HepG2 (cell line): Measurements from ENCODE around the gene PSMG1. TPM values are rescaled to one million over a fixed set of nuclear protein-coding genes. Genes with fewer than 3 reads are reported as not detected.

Experiments used
- ATAC-seq: fragments of 200-7000 bp; cut with Tn5 transposase; 3 replicates; pipeline ENCODE4 v1.9.1; 2020; ENCODE audit warnings: mild to moderate bottlenecking, moderate library complexity
- BruUV-seq: library from RNA; stranded (reverse); fragments of 400-500 nt; replicated peaks from 2 replicates; lab custom pipeline; 2021; lab: Mats Ljungman, UMichigan
- CTCF ChIA-PET: fragments of 300-600 bp; formaldehyde crosslinking; extraction: SDS; loops from one replicate; lab custom pipeline; 2021; ENCODE audit warnings: low total read pairs, inconsistent platforms, low intra/inter-chr PET ratio; lab: Yijun Ruan, JAX
- POLR2A ChIA-PET: fragments of 350-600 bp; sonication (Branson Sonifier 250); formaldehyde crosslinking; loops from one replicate; lab custom pipeline; 2020; ENCODE audit warnings: antibody characterized with exemption, inconsistent platforms; lab: Yijun Ruan, JAX
- DNase-seq: peaks from one replicate; pipeline ENCODE4 v3.0.0-alpha.2; 2015; ENCODE audit warnings: low spot score
- FAIRE-seq: peaks from 3 replicates; lab custom pipeline; 2011; peaks lifted over from hg19 to GRCh38; lab: Jason Lieb, UNC
- H2AFZ ChIP-seq: one replicate; pipeline ENCODE4 v1.6.1; 2011; ENCODE audit warnings: low read length, inconsistent platforms
- H3K27ac ChIP-seq: fragments of 300-600 bp; 3 replicates; pipeline ENCODE4 v1.8.0; 2011; ENCODE audit warnings: mixed run types, mild to moderate bottlenecking, mixed read lengths, low read length, inconsistent platforms; ENCODE audit not compliant: insufficient read depth; ENCODE audit errors: extremely low read length
- H3K27me3 ChIP-seq, 2 experiments: fragments of 200-600 bp in 1 of 2; 2 replicates in 1 of 2; 3 replicates in 1 of 2; pipeline versions ENCODE4 v1.6.0 to v1.8.0; 2011; ENCODE audit warnings: low read length in 2 of 2, mild to moderate bottlenecking in 2 of 2, moderate library complexity in 2 of 2, inconsistent platforms in 1 of 2; ENCODE audit not compliant: insufficient read depth in 2 of 2, control insufficient read depth in 1 of 2
- H3K36me3 ChIP-seq, 2 experiments: fragments of 200-600 bp in 1 of 2; replicated peaks in 1 of 2; 2 replicates in 1 of 2; 3 replicates in 1 of 2; pipeline versions ENCODE4 v1.5.1 to v1.8.0; 2011; ENCODE audit warnings: low read length in 2 of 2, inconsistent platforms in 1 of 2; ENCODE audit not compliant: insufficient read depth in 2 of 2, control insufficient read depth in 1 of 2
- H3K4me1 ChIP-seq: 2 replicates; pipeline ENCODE4 v1.5.1; 2012; ENCODE audit warnings: low read length, inconsistent platforms; ENCODE audit not compliant: insufficient read depth
- H3K4me2 ChIP-seq: 2 replicates; pipeline ENCODE4 v1.6.0; 2011; ENCODE audit warnings: low read depth, low read length, inconsistent platforms
- H3K4me3 ChIP-seq, 3 experiments: fragments of 200-600 bp in 1 of 3; sonication (generic), shearing (Covaris generic) in 1 of 3; replicated peaks in 1 of 3; 2 replicates each; pipeline ENCODE4 v1.5.1; 2011 to 2016; ENCODE audit warnings: low read length in 3 of 3, inconsistent platforms in 2 of 3, low read depth in 2 of 3, mild to moderate bottlenecking in 2 of 3, control low read depth in 1 of 3, mixed read lengths in 1 of 3; ENCODE audit not compliant: insufficient read depth in 1 of 3
- H3K79me2 ChIP-seq: one replicate; pipeline ENCODE4 v1.6.1; 2011; ENCODE audit warnings: low read length, inconsistent platforms; ENCODE audit not compliant: insufficient read depth
- H3K9ac ChIP-seq: 2 replicates; pipeline ENCODE4 v1.6.0; 2011; ENCODE audit warnings: mild to moderate bottlenecking, low read depth, low read length, inconsistent platforms; ENCODE audit not compliant: insufficient read depth
- H3K9me3 ChIP-seq: 2 replicates; pipeline ENCODE4 v1.5.1; 2012; ENCODE audit warnings: mild to moderate bottlenecking, low read length
- H4K20me1 ChIP-seq: 2 replicates; pipeline ENCODE4 v1.6.0; 2011; ENCODE audit warnings: inconsistent platforms, mild to moderate bottlenecking, low read length, moderate library complexity; ENCODE audit not compliant: insufficient read depth
- ARNT ChIP-seq: fragments of 450-650 bp; IDR thresholded peaks from 2 replicates; pipeline ENCODE4 v1.6.1; 2017
- FLYWCH1 ChIP-seq: sonication (generic); formaldehyde crosslinking; IDR thresholded peaks from 2 replicates; pipeline ENCODE4 v1.8.1; 2023; ENCODE audit warnings: mild to moderate bottlenecking, missing genetic modification reagents
- HNRNPL ChIP-seq: fragments of 200-400 bp; formaldehyde crosslinking; IDR thresholded peaks from 2 replicates; pipeline ENCODE4 v1.6.1; 2017; ENCODE audit warnings: mild to moderate bottlenecking, low read depth, low read length
- HOXA3 ChIP-seq: sonication (generic); formaldehyde crosslinking; IDR thresholded peaks from 2 replicates; pipeline ENCODE4 v1.5.0; 2020; ENCODE audit warnings: missing genetic modification reagents
- HOXA9 ChIP-seq: sonication (generic); formaldehyde crosslinking; IDR thresholded peaks from 2 replicates; pipeline ENCODE4 v1.8.1; 2022; ENCODE audit warnings: missing genetic modification reagents, mild to moderate bottlenecking, moderate library complexity, borderline replicate concordance
- PHF5A ChIP-seq: IDR thresholded peaks from one replicate; pipeline ENCODE4 v1.6.1; 2018; ENCODE audit warnings: low read depth, missing genetic modification reagents; ENCODE audit not compliant: unreplicated experiment
- RAD21 ChIP-seq: fragments of 450-650 bp; formaldehyde crosslinking; IDR thresholded peaks from 2 replicates; pipeline ENCODE4 v1.5.0; 2020; ENCODE audit warnings: mild to moderate bottlenecking
- SRF ChIP-seq: IDR thresholded peaks from 2 replicates; pipeline ENCODE4 v1.6.1; 2011; ENCODE audit warnings: mild to moderate bottlenecking, low read depth, low read length, moderate library complexity
- TRIM24 ChIP-seq: sonication (generic); formaldehyde crosslinking; IDR thresholded peaks from 2 replicates; pipeline ENCODE4 v1.8.0; 2022; ENCODE audit warnings: mild to moderate bottlenecking, missing genetic modification reagents
- ZNF713 ChIP-seq: sonication (generic); formaldehyde crosslinking; IDR thresholded peaks from 2 replicates; pipeline ENCODE4 v1.4.0; 2020; ENCODE audit warnings: mild to moderate bottlenecking, missing genetic modification reagents
- ZNF782 ChIP-seq: sonication (generic); formaldehyde crosslinking; IDR thresholded peaks from 2 replicates; pipeline ENCODE4 v1.4.0; 2020; ENCODE audit warnings: missing genetic modification reagents, mild to moderate bottlenecking, borderline replicate concordance
- ZNF891 ChIP-seq: sonication (generic); formaldehyde crosslinking; IDR thresholded peaks from 2 replicates; pipeline ENCODE4 v1.5.0; 2020; ENCODE audit warnings: mild to moderate bottlenecking, missing genetic modification reagents
- WGBS: methylation state at CpG from one replicate; pipeline ENCODE4 v1.1.6; 2017; ENCODE audit warnings: low lambda C conversion rate; 5-methylcytosine and 5-hydroxymethylcytosine counted together
- in situ Hi-C: cut with HindIII; loops from 2 replicates; pipeline ENCODE4 v1.10.0; 2017; ENCODE audit warnings: low pct_unique_long_range_greater_than_20kb; ENCODE audit not compliant: extremely low pct_ligation_motif_present
- intact Hi-C: fragments of 100-400 bp; cut with micrococcal nuclease; formaldehyde crosslinking; loops from one replicate; pipeline ENCODE4 v1.10.0; 2022; ENCODE audit not compliant: unreplicated experiment
- polyA plus RNA-seq, 8 experiments: library from polyadenylated mRNA; depleted of rRNA in 3 of 8; stranded (reverse) in 7 of 8; unstranded in 1 of 8; fragments of >200 nt; fragmentation: Illumina TruSeq in 4 of 8; extraction: Trizol in 4 of 8; gene quantifications; 2 replicates each; pipeline versions ENCODE4 v1.2.1 to v1.2.3, GENCODE V29; 2011 to 2016; ENCODE audit warnings: low read depth in 4 of 8, missing spikeins in 1 of 8, mixed read lengths in 1 of 8; ENCODE audit not compliant: insufficient read depth in 1 of 8
- total RNA-seq, 5 experiments: library from RNA; depleted of rRNA; stranded (reverse); fragments of >200 nt; fragmentation: Illumina TruSeq; extraction: Trizol; gene quantifications; 2 replicates each; pipeline ENCODE4 v1.2.3, GENCODE V29; 2016; ENCODE audit warnings: low read depth in 1 of 5
- TF ChIP-seq, protein P1 (sequence below): sonication (generic); formaldehyde crosslinking; IDR thresholded peaks from 2 replicates; pipeline ENCODE4 v1.8.1; 2023; ENCODE audit warnings: mild to moderate bottlenecking, missing genetic modification reagents
- TF ChIP-seq, protein P2 (sequence below): sonication (generic); formaldehyde crosslinking; IDR thresholded peaks from 2 replicates; pipeline ENCODE4 v1.4.0; 2020; ENCODE audit warnings: missing genetic modification reagents
- TF ChIP-seq, protein P3 (sequence below): sonication (generic); formaldehyde crosslinking; IDR thresholded peaks from 2 replicates; pipeline ENCODE4 v1.4.0; 2020; ENCODE audit warnings: low read depth, missing genetic modification reagents
- TF ChIP-seq, protein P4 (sequence below): sonication (generic); formaldehyde crosslinking; conservative IDR thresholded peaks from 2 replicates; pipeline ENCODE4 v1.4.0; 2020; ENCODE audit warnings: mild to moderate bottlenecking, missing genetic modification reagents, moderate library complexity

The PSMG1 gene
- total and polyA plus RNA-seq, 2 of the 13 experiments (the other 11 are each of a cell fraction or from before 2014, with no cell fraction given), result 63.6 to 173 TPM

DNA sequence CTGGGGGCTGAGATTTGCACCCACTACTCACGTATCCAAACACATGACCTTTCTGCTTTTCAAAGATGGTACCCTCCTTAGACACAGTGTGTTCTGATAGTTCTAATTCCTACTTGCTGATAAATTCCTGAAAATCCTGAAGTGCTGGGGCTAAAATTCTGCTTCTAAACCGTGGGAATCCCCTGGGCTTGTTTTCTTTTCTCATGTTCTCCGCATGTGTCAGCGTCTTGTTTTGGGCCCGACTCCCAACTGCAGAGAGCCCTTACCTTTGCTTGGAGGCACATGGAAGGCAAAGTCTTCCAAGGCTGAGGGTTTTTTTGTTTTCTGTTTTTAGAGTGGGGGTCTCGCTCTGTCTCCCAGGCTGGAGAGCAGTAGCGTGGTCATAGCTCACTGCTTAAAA lies 27.2 kb downstream of the PSMG1 start:
- 72% methylated on average over 7 of the region's 7 CpGs for WGBS
- POLR2A ChIA-PET, result no interaction called here
- no peak for FAIRE-seq

More for the DNA sequence above, 27.2 kb downstream of the PSMG1 start:
- no peak overlapping the region for H3K9ac ChIP-seq
- ATAC-seq (no peak), DNase-seq (no peak)
- H3K27ac ChIP-seq, result no peak overlapping the region
- H4K20me1 ChIP-seq, result no peaks in the 10 kb centered on the region
- no peak overlapping the region for H3K4me3 ChIP-seq
- CTCF ChIA-PET, result no interaction called here
- BruUV-seq, result no TSS peak
- H2AFZ ChIP-seq, result no peak overlapping the region
- in situ Hi-C loops, result no loop called here
- H3K36me3 ChIP-seq, result no peaks in the 10 kb centered on the region
- intact Hi-C loops, result no loop called here
- H3K27me3 ChIP-seq, result peaks cover 4 to 18% of the 10 kb centered on the region in 2 experiments; a peak in 2 of 5 replicates
- no peaks in the 10 kb centered on the region for H3K79me2 ChIP-seq
- H3K4me1 ChIP-seq, result peaks cover 17% of the 10 kb centered on the region
- H3K9me3 ChIP-seq, result no peaks in the 10 kb centered on the region
- no peak overlapping the region for H3K4me2 ChIP-seq
- no peak for TF ChIP-seq ZNF782 (CRISPR knock-in tag)
- TF ChIP-seq PHF5A (CRISPR knock-in tag), result no peak
- TF ChIP-seq, protein P1, sequence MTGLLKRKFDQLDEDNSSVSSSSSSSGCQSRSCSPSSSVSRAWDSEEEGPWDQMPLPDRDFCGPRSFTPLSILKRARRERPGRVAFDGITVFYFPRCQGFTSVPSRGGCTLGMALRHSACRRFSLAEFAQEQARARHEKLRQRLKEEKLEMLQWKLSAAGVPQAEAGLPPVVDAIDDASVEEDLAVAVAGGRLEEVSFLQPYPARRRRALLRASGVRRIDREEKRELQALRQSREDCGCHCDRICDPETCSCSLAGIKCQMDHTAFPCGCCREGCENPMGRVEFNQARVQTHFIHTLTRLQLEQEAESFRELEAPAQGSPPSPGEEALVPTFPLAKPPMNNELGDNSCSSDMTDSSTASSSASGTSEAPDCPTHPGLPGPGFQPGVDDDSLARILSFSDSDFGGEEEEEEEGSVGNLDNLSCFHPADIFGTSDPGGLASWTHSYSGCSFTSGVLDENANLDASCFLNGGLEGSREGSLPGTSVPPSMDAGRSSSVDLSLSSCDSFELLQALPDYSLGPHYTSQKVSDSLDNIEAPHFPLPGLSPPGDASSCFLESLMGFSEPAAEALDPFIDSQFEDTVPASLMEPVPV (CRISPR knock-in tag), result no peak
- TF ChIP-seq SRF, result no peak
- no peak for TF ChIP-seq HNRNPL
- no peak for TF ChIP-seq ZNF713 (CRISPR knock-in tag)
- TF ChIP-seq, protein P2, sequence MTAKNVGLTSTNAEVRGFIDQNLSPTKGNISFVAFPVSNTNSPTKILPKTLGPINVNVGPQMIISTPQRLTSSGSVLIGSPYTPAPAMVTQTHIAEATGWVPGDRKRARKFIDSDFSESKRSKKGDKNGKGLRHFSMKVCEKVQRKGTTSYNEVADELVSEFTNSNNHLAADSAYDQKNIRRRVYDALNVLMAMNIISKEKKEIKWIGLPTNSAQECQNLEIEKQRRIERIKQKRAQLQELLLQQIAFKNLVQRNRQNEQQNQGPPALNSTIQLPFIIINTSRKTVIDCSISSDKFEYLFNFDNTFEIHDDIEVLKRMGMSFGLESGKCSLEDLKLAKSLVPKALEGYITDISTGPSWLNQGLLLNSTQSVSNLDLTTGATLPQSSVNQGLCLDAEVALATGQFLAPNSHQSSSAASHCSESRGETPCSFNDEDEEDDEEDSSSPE, result no peak
- TF ChIP-seq FLYWCH1, result no peak
- TF ChIP-seq, protein P3, sequence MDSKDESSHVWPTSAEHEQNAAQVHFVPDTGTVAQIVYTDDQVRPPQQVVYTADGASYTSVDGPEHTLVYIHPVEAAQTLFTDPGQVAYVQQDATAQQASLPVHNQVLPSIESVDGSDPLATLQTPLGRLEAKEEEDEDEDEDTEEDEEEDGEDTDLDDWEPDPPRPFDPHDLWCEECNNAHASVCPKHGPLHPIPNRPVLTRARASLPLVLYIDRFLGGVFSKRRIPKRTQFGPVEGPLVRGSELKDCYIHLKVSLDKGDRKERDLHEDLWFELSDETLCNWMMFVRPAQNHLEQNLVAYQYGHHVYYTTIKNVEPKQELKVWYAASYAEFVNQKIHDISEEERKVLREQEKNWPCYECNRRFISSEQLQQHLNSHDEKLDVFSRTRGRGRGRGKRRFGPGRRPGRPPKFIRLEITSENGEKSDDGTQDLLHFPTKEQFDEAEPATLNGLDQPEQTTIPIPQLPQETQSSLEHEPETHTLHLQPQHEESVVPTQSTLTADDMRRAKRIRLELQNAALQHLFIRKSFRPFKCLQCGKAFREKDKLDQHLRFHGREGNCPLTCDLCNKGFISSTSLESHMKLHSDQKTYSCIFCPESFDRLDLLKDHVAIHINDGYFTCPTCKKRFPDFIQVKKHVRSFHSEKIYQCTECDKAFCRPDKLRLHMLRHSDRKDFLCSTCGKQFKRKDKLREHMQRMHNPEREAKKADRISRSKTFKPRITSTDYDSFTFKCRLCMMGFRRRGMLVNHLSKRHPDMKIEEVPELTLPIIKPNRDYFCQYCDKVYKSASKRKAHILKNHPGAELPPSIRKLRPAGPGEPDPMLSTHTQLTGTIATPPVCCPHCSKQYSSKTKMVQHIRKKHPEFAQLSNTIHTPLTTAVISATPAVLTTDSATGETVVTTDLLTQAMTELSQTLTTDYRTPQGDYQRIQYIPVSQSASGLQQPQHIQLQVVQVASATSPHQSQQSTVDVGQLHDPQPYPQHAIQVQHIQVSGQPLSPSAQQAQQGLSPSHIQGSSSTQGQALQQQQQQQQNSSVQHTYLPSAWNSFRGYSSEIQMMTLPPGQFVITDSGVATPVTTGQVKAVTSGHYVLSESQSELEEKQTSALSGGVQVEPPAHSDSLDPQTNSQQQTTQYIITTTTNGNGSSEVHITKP (CRISPR knock-in tag), result no peak
- TF ChIP-seq RAD21, result no peak
- TF ChIP-seq, protein P4, sequence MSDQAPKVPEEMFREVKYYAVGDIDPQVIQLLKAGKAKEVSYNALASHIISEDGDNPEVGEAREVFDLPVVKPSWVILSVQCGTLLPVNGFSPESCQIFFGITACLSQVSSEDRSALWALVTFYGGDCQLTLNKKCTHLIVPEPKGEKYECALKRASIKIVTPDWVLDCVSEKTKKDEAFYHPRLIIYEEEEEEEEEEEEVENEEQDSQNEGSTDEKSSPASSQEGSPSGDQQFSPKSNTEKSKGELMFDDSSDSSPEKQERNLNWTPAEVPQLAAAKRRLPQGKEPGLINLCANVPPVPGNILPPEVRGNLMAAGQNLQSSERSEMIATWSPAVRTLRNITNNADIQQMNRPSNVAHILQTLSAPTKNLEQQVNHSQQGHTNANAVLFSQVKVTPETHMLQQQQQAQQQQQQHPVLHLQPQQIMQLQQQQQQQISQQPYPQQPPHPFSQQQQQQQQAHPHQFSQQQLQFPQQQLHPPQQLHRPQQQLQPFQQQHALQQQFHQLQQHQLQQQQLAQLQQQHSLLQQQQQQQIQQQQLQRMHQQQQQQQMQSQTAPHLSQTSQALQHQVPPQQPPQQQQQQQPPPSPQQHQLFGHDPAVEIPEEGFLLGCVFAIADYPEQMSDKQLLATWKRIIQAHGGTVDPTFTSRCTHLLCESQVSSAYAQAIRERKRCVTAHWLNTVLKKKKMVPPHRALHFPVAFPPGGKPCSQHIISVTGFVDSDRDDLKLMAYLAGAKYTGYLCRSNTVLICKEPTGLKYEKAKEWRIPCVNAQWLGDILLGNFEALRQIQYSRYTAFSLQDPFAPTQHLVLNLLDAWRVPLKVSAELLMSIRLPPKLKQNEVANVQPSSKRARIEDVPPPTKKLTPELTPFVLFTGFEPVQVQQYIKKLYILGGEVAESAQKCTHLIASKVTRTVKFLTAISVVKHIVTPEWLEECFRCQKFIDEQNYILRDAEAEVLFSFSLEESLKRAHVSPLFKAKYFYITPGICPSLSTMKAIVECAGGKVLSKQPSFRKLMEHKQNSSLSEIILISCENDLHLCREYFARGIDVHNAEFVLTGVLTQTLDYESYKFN (CRISPR knock-in tag), result no peak
- no peak for TF ChIP-seq TRIM24
- no peak for TF ChIP-seq ARNT
- no peak for TF ChIP-seq HOXA9 (CRISPR knock-in tag)
- no peak for TF ChIP-seq HOXA3
- no peak for TF ChIP-seq ZNF891 (CRISPR knock-in tag)
- TF ChIP-seq, all 625 proteins: peak for 0
